Neural cell (in vitro differentiated cells): ENCODE results near the gene TFEB. TPM values are rescaled to one million over a fixed set of nuclear protein-coding genes. Genes with fewer than 3 reads are reported as not detected.

Source experiments
- H2AFZ ChIP-seq: fragments of 200-600, 300-800 bp; sonication (generic), shearing (Covaris generic); 2 replicates; pipeline ENCODE4 v1.6.0; 2014; ENCODE audit warnings: low read depth, mild to moderate bottlenecking, antibody characterized with exemption, low read length, moderate library complexity
- H3F3A ChIP-seq: fragments of 200-600 bp; shearing (Covaris generic); 2 replicates; pipeline ENCODE4 v1.6.1; 2016; ENCODE audit warnings: mild to moderate bottlenecking, moderate library complexity, mixed read lengths, antibody characterized with exemption, low read length; ENCODE audit not compliant: insufficient read depth, poor library complexity, severe bottlenecking
- H3K27ac ChIP-seq: fragments of 200-600, 300-800 bp; sonication (generic), shearing (Covaris generic); 2 replicates; pipeline ENCODE4 v1.5.1; 2014; ENCODE audit warnings: mild to moderate bottlenecking, low read length, moderate library complexity
- H3K27me3 ChIP-seq: fragments of 300-800, 200-600 bp; sonication (generic), shearing (Covaris generic); 2 replicates; pipeline ENCODE4 v1.6.0; 2014; ENCODE audit warnings: mild to moderate bottlenecking, low read depth, low read length, moderate library complexity; ENCODE audit not compliant: insufficient read depth
- H3K36me3 ChIP-seq: fragments of 300-800, 200-600 bp; sonication (generic), shearing (Covaris generic); 2 replicates; pipeline ENCODE4 v1.5.1; 2014; ENCODE audit warnings: mild to moderate bottlenecking, antibody characterized with exemption, low read length, moderate library complexity; ENCODE audit not compliant: insufficient read depth
- H3K4me2 ChIP-seq: fragments of 300-800, 200-600 bp; sonication (generic), shearing (Covaris generic); 2 replicates; pipeline ENCODE4 v1.6.0; 2014; ENCODE audit warnings: mild to moderate bottlenecking, low read length
- H3K4me3 ChIP-seq: fragments of 300-800, 200-600 bp; sonication (generic), shearing (Covaris generic); 2 replicates; pipeline ENCODE4 v1.5.1; 2014; ENCODE audit warnings: mild to moderate bottlenecking, low read length, moderate library complexity
- H3K79me2 ChIP-seq: fragments of 200-600 bp; shearing (Covaris generic); replicated peaks from 2 replicates; pipeline ENCODE4 v1.6.0; 2014; ENCODE audit warnings: mild to moderate bottlenecking, low read length, moderate library complexity; ENCODE audit not compliant: insufficient read depth
- H3K9ac ChIP-seq: fragments of 300-800, 200-600 bp; sonication (generic), shearing (Covaris generic); 2 replicates; pipeline ENCODE4 v1.6.1; 2016; ENCODE audit warnings: mild to moderate bottlenecking, low read length, mixed read lengths
- H3K9me2 ChIP-seq: fragments of 200-600 bp; shearing (Covaris generic); 2 replicates; pipeline ENCODE4 v1.6.1; 2016; ENCODE audit warnings: mild to moderate bottlenecking, low read length, mixed read lengths; ENCODE audit not compliant: insufficient read depth
- H3K9me3 ChIP-seq: fragments of 200-600, 300-800 bp; sonication (generic), shearing (Covaris generic); 2 replicates; pipeline ENCODE4 v1.6.1; 2016; ENCODE audit warnings: mild to moderate bottlenecking, mixed run types, low read length, moderate library complexity, mixed read lengths
- H4K20me1 ChIP-seq: fragments of 200-600 bp; shearing (Covaris generic); 2 replicates; pipeline ENCODE4 v1.6.1; 2016; ENCODE audit warnings: mild to moderate bottlenecking, mixed run types; ENCODE audit not compliant: insufficient read depth
- EP300 ChIP-seq: fragments of 450-650 bp; conservative IDR thresholded peaks from 2 replicates; pipeline ENCODE4 v1.6.1; 2014; ENCODE audit warnings: antibody characterized with exemption, mild to moderate bottlenecking, moderate library complexity; ENCODE audit not compliant: poor library complexity, severe bottlenecking
- EZH2 ChIP-seq: fragments of 200-600, 300-800 bp; shearing (Covaris generic), sonication (generic); IDR thresholded peaks from 2 replicates; pipeline ENCODE4 v1.6.1; 2014; ENCODE audit warnings: antibody characterized with exemption, low read length, borderline replicate concordance, mild to moderate bottlenecking; ENCODE audit not compliant: insufficient read depth, poor library complexity, severe bottlenecking
- MXI1 ChIP-seq: fragments of 450-650 bp; conservative IDR thresholded peaks from 2 replicates; pipeline ENCODE4 v1.6.1; 2014; ENCODE audit warnings: antibody characterized with exemption, mild to moderate bottlenecking; ENCODE audit not compliant: poor library complexity, severe bottlenecking
- POLR2AphosphoS5 ChIP-seq: IDR thresholded peaks from 2 replicates; pipeline ENCODE4 v1.6.1; 2012
- RAD21 ChIP-seq: fragments of 450-650 bp; conservative IDR thresholded peaks from 2 replicates; pipeline ENCODE4 v1.6.1; 2014; ENCODE audit warnings: antibody characterized with exemption, mild to moderate bottlenecking, moderate library complexity
- REST ChIP-seq: IDR thresholded peaks from 2 replicates; pipeline ENCODE4 v1.6.1; 2012; ENCODE audit warnings: borderline replicate concordance
- SMC3 ChIP-seq: fragments of 450-650 bp; conservative IDR thresholded peaks from 2 replicates; pipeline ENCODE4 v1.6.1; 2014; ENCODE audit warnings: antibody characterized with exemption, mild to moderate bottlenecking, moderate library complexity; ENCODE audit not compliant: poor library complexity
- TAF1 ChIP-seq: IDR thresholded peaks from 2 replicates; pipeline ENCODE4 v1.6.1; 2012; ENCODE audit warnings: low read depth
- polyA plus RNA-seq: library from polyadenylated mRNA; depleted of rRNA; stranded (reverse); fragments of >200 nt; gene quantifications from 2 replicates; pipeline ENCODE4 v1.2.3, GENCODE V29; 2014
- TF ChIP-seq, protein P1 (sequence below): fragments of 450-650 bp; IDR thresholded peaks from 2 replicates; pipeline ENCODE4 v1.5.1; 2014; ENCODE audit warnings: antibody characterized with exemption, mild to moderate bottlenecking, moderate library complexity; ENCODE audit not compliant: poor library complexity, severe bottlenecking

TFEB gene
- polyA plus RNA-seq, 1 donor from 2014 or later, result 0.24 TPM

- H3K36me3 ChIP-seq, result no peaks in the 10 kb centered on the region
- no peak overlapping the region for H3K9ac ChIP-seq
- no peak for TF ChIP-seq TAF1
- no peak for TF ChIP-seq REST
- no peak for TF ChIP-seq EP300
- TF ChIP-seq MXI1, result no peak
- no peak for TF ChIP-seq SMC3
- no peak for TF ChIP-seq EZH2
- TF ChIP-seq POLR2AphosphoS5, result no peak
- TF ChIP-seq, protein P1, sequence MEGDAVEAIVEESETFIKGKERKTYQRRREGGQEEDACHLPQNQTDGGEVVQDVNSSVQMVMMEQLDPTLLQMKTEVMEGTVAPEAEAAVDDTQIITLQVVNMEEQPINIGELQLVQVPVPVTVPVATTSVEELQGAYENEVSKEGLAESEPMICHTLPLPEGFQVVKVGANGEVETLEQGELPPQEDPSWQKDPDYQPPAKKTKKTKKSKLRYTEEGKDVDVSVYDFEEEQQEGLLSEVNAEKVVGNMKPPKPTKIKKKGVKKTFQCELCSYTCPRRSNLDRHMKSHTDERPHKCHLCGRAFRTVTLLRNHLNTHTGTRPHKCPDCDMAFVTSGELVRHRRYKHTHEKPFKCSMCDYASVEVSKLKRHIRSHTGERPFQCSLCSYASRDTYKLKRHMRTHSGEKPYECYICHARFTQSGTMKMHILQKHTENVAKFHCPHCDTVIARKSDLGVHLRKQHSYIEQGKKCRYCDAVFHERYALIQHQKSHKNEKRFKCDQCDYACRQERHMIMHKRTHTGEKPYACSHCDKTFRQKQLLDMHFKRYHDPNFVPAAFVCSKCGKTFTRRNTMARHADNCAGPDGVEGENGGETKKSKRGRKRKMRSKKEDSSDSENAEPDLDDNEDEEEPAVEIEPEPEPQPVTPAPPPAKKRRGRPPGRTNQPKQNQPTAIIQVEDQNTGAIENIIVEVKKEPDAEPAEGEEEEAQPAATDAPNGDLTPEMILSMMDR, result no peak
- TF ChIP-seq RAD21, result no peak
- no peaks in the 10 kb centered on the region for H3K79me2 ChIP-seq
- H3K9me2 ChIP-seq, result no peaks in the 10 kb centered on the region
- H4K20me1 ChIP-seq, result no peaks in the 10 kb centered on the region
- no peaks in the 10 kb centered on the region for H3F3A ChIP-seq
- H3K9me3 ChIP-seq, result no peaks in the 10 kb centered on the region
- H3K27me3 ChIP-seq, result no peaks in the 10 kb centered on the region
- H3K4me3 ChIP-seq, result no peak overlapping the region
- no peak overlapping the region for H3K27ac ChIP-seq
- H3K4me2 ChIP-seq, result no peak overlapping the region
- no peak overlapping the region for H2AFZ ChIP-seq
Measured at GRCh38 chr6:41648070-41648585, 87.3 kb downstream of the TFEB start.

DNA sequence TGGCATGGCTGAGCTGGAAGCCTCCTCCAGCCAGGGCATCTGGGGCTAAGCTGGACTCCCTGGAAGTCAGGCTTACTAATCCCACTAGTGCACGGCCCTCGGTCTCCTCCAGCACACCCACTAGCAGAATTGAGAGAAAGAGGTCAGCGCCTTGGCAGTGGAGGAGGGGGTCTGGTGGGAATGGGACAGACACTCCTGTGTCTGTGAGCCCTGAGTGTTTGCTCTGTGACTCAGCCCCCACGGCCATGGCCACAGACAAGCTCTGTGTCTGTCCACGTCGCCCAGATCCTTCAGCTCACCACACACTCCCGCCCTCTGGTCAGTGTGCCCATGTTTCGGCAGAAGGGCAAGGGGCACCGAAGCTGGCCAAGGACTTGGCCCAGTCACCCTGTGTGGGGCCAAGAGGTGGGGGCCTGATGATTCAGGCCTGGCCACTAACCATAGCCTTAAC, 88.3 kb downstream of the TFEB start:
- TF ChIP-seq, protein P1, result no peak
- TF ChIP-seq EP300 (no peak), REST (no peak), SMC3 (no peak), POLR2AphosphoS5 (no peak), EZH2 (no peak), TAF1 (no peak), MXI1 (no peak), RAD21 (no peak)
- no peak overlapping the region for H3K27ac ChIP-seq

More for the DNA sequence above, 88.3 kb downstream of the TFEB start:
- H4K20me1 ChIP-seq, result no peaks in the 10 kb centered on the region
- no peaks in the 10 kb centered on the region for H3K27me3 ChIP-seq
- no peak overlapping the region for H3K9ac ChIP-seq
- no peak overlapping the region for H2AFZ ChIP-seq
- no peak overlapping the region for H3K4me3 ChIP-seq
- no peaks in the 10 kb centered on the region for H3K79me2 ChIP-seq
- H3F3A ChIP-seq, result no peaks in the 10 kb centered on the region
- H3K9me3 ChIP-seq, result no peaks in the 10 kb centered on the region
- H3K36me3 ChIP-seq, result no peaks in the 10 kb centered on the region
- H3K4me2 ChIP-seq, result no peak overlapping the region
- no peaks in the 10 kb centered on the region for H3K9me2 ChIP-seq
